ENCODE measurements around the gene ULK4. TPM values are rescaled to one million over a fixed set of nuclear protein-coding genes. Genes with fewer than 3 reads are reported as not detected.

ULK4 gene
- total RNA-seq, 1 experiment from 2014 or later = 8.7 TPM

GRCh38 chr3:41330465-41330864 is 631.4 kb downstream of the ULK4 start:
- CTCF ChIA-PET = no interaction called here

GRCh38 chr3:41329881-41330280 is 632.0 kb downstream of the ULK4 start:
- Histone ChIP-seq H3K9me2 (ENCODE audit: insufficient read depth) (no peaks in the 10 kb centered on the region), H2AFZ (no peak overlapping the region), H3K4me3 (no peak overlapping the region), H3F3A (ENCODE audit: insufficient read depth, low read depth) (peaks cover 4% of the 10 kb centered on the region; the same call in 1 of the 2 replicates), H3K4me1 (replicated peaks; ENCODE audit: insufficient read depth) (peaks cover 25% of the 10 kb centered on the region), H3K27me3 (ENCODE audit: insufficient read depth, low read depth) (no peaks in the 10 kb centered on the region), H3K4me2 (no peak overlapping the region), H4K20me1 (ENCODE audit: insufficient read depth) (no peaks in the 10 kb centered on the region), H3K9me3 (ENCODE audit: insufficient read depth, low read depth) (no peaks in the 10 kb centered on the region), H3K36me3 (ENCODE audit: low read depth) (no peaks in the 10 kb centered on the region), H3K79me2 (ENCODE audit: low read depth) (no peaks in the 10 kb centered on the region), H3K27ac (no peak overlapping the region)
- no peak for TF ChIP-seq EZH2 (IDR thresholded peaks at IDR 0.05; ENCODE audit: low read depth)
- TF ChIP-seq CTCF (conservative IDR thresholded peaks at IDR 0.05) = no peak
- intact Hi-C loops (cut with micrococcal nuclease; ENCODE audit: unreplicated experiment) = no loop called here
- ChIA-PET POLR2A (ENCODE audit: unreplicated experiment) (no interaction called here), CTCF (no interaction called here)
- no peak for DNase-seq
- BruUV-seq (replicated peaks) = no TSS peak

More at GRCh38 chr3:41330465-41330864, 631.4 kb downstream of the ULK4 start:
- no peak for DNase-seq
- no peaks in the 10 kb centered on the region for H3K9me3 ChIP-seq (ENCODE audit: insufficient read depth, low read depth)
- peaks cover 25% of the 10 kb centered on the region for H3K4me1 ChIP-seq (replicated peaks; ENCODE audit: insufficient read depth)
- no peaks in the 10 kb centered on the region for H4K20me1 ChIP-seq (ENCODE audit: insufficient read depth)
- no peaks in the 10 kb centered on the region for H3K9me2 ChIP-seq (ENCODE audit: insufficient read depth)
- intact Hi-C loops (cut with micrococcal nuclease; ENCODE audit: unreplicated experiment) = no loop called here
- no peak overlapping the region for H2AFZ ChIP-seq
- no peak overlapping the region for H3K4me2 ChIP-seq
- no peak overlapping the region for H3K4me3 ChIP-seq
- no peaks in the 10 kb centered on the region for H3K79me2 ChIP-seq (ENCODE audit: low read depth)
- H3F3A ChIP-seq (ENCODE audit: insufficient read depth, low read depth) = peaks cover 4% of the 10 kb centered on the region; the same call in 1 of the 2 replicates
- no peak overlapping the region for H3K27ac ChIP-seq
- POLR2A ChIA-PET (ENCODE audit: unreplicated experiment) = no interaction called here
- TF ChIP-seq CTCF (conservative IDR thresholded peaks at IDR 0.05) (no peak), EZH2 (IDR thresholded peaks at IDR 0.05; ENCODE audit: low read depth) (no peak)
- H3K36me3 ChIP-seq (ENCODE audit: low read depth) = no peaks in the 10 kb centered on the region
- H3K27me3 ChIP-seq (ENCODE audit: insufficient read depth, low read depth) = no peaks in the 10 kb centered on the region
- BruUV-seq (replicated peaks) = no TSS peak

- CTCF ChIA-PET = no interaction called here
- Histone ChIP-seq H3K36me3 (ENCODE audit: low read depth) (no peaks in the 10 kb centered on the region), H3K9me3 (ENCODE audit: insufficient read depth, low read depth) (no peaks in the 10 kb centered on the region), H3F3A (ENCODE audit: insufficient read depth, low read depth) (peaks cover 4% of the 10 kb centered on the region; the same call in 1 of the 2 replicates), H3K4me1 (replicated peaks; ENCODE audit: insufficient read depth) (peaks cover 25% of the 10 kb centered on the region), H3K27me3 (ENCODE audit: insufficient read depth, low read depth) (no peaks in the 10 kb centered on the region), H3K4me3 (no peak overlapping the region), H2AFZ (no peak overlapping the region), H3K9me2 (ENCODE audit: insufficient read depth) (no peaks in the 10 kb centered on the region), H4K20me1 (ENCODE audit: insufficient read depth) (no peaks in the 10 kb centered on the region), H3K27ac (no peak overlapping the region), H3K79me2 (ENCODE audit: low read depth) (no peaks in the 10 kb centered on the region), H3K4me2 (no peak overlapping the region)
- DNase-seq = peak in 1 of 2 experiments; percentile 40
- TF ChIP-seq CTCF (conservative IDR thresholded peaks at IDR 0.05) (no peak), EZH2 (IDR thresholded peaks at IDR 0.05; ENCODE audit: low read depth) (no peak)
- BruUV-seq (replicated peaks) = no TSS peak
- intact Hi-C loops (cut with micrococcal nuclease; ENCODE audit: unreplicated experiment) = no loop called here
- POLR2A ChIA-PET (ENCODE audit: unreplicated experiment) = no interaction called here
Observed at GRCh38 chr3:41328926-41329325, 633.0 kb downstream of the ULK4 start.
